ENCODE data around the gene KCNN3. TPM values are rescaled to one million over a fixed set of nuclear protein-coding genes. Genes with fewer than 3 reads are reported as not detected.
A peak's percentile ranks its signal among the peaks of the same experiment; 100 is the strongest.
"Not testable (repeated sequence)": the region's sequence is repeated elsewhere in the genome, so short reads cannot be mapped to it uniquely, and the experiment has no call there.

KCNN3 gene
- total RNA-seq, 1 donor from 2014 or later, result 0.36 TPM

DNA sequence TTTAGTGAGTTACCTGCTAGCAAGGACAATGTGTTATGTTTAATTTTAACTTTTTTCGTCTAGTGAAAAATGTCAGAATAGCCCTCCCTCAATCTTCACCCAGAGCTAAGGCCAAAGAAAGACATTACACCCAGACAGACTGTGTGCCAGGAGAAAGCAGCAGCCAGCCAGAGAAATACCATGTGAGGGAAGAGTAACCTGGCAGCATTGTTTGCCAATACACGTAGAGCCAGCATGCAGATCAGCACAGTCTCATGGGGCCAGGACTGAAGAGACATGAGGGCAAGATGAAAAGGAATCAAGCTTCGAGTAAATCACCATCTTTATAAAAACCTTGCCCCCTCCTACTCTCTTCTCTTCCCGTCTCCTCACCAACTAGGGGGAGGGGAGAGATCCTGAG lies 173.6 kb downstream of the KCNN3 start:
- Mint-ChIP-seq H3K36me3 (ENCODE audit: low read depth) (no peaks in the 10 kb centered on the region), H3K9me3 (no peaks in the 10 kb centered on the region), H3K27ac (no peak overlapping the region), H3K4me3 (no peak overlapping the region), H3K27me3 (ENCODE audit: insufficient read depth) (peaks cover 28% of the 10 kb centered on the region), H3K4me1 (ENCODE audit: low read depth) (peaks cover 6% of the 10 kb centered on the region)
- intact Hi-C loops (cut with micrococcal nuclease), result loop anchor here (10.0 kb wide), 1 partner anchor 48 kb away; no protein-coding TSS in a partner anchor
- DNase-seq (ENCODE audit: low spot score), result no peak

DNA sequence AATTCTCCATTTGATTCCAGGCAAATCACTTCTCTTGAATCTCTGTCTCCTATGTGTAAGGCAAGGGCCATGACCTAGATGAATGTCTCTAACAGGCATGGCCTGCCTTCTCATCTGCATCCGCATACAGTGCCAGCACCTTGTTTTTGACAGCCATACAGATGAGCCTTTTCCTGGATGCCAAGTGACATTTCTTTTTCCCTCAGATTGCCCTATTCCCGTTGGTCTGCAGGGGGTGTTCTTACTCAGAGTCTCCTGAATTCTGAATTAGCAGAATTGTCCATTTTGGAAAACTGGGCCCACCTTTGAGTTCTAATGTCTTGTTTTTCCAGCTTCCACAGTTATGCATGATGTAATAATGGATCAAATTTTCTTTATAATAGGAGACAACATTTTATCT lies 174.1 kb downstream of the KCNN3 start:
- Mint-ChIP-seq H3K9me3 (no peaks in the 10 kb centered on the region), H3K27me3 (ENCODE audit: insufficient read depth) (peaks cover 28% of the 10 kb centered on the region), H3K4me3 (no peak overlapping the region), H3K36me3 (ENCODE audit: low read depth) (no peaks in the 10 kb centered on the region), H3K27ac (no peak overlapping the region), H3K4me1 (ENCODE audit: low read depth) (peaks cover 6% of the 10 kb centered on the region)
- DNase-seq (ENCODE audit: low spot score), result no peak
- intact Hi-C loops (cut with micrococcal nuclease), result loop anchor here (10.0 kb wide), 1 partner anchor 49 kb away; no protein-coding TSS in a partner anchor

DNA sequence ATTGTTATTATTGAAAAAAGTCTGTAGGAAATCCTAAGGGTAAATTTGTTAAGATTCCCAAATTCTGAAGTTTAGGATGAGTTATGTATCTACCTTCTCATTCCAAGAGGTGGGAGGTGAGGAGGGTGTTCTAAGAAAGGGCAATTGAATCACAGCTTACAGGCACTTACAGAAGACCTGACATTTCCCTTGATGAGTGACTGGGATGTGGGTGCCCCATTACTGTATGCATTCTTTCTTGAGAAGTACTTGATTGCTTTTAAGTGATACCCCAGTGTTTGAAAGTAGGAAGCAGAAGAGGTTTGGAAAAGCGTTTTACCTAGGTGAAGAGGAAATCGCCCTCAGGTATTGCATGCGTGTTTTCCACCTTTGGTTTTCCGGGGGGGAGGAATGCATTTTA lies 175.1 kb downstream of the KCNN3 start:
- Mint-ChIP-seq H3K4me1 (ENCODE audit: low read depth) (peaks cover 6% of the 10 kb centered on the region), H3K36me3 (ENCODE audit: low read depth) (no peaks in the 10 kb centered on the region), H3K4me3 (no peak overlapping the region), H3K27ac (no peak overlapping the region), H3K9me3 (no peaks in the 10 kb centered on the region), H3K27me3 (ENCODE audit: insufficient read depth) (peaks cover 31% of the 10 kb centered on the region)
- intact Hi-C loops (cut with micrococcal nuclease), result loop anchor here (10.0 kb wide), 1 partner anchor 50 kb away; no protein-coding TSS in a partner anchor
- DNase-seq (ENCODE audit: low spot score), result no peak

DNA sequence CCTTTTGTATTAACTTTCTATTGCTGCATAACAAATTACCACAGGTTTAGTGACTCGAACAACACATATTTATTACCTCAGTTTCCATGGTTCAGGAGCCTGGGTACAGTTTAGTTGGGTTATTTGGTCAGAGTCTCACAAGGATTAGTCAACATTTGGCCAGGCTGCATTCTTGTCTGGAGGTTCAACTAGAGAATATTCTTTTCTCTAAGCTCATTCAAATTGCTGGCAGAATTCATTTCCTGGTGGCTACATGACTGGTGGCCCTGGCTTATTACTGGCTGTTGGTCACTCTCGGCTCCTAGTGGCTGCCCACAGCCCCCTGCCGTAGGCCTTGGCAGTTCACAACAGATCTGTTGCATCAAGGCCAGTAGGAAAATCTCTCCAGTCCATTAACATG lies 181.0 kb downstream of the KCNN3 start:
- H3K9me3 Mint-ChIP-seq, result no peaks in the 10 kb centered on the region
- no peak overlapping the region for H3K4me3 Mint-ChIP-seq
- no peaks in the 10 kb centered on the region for H3K4me1 Mint-ChIP-seq (ENCODE audit: low read depth)
- intact Hi-C loops (cut with micrococcal nuclease), result no loop called here
- H3K36me3 Mint-ChIP-seq (ENCODE audit: low read depth), result no peaks in the 10 kb centered on the region
- H3K27ac Mint-ChIP-seq, result no peak overlapping the region
- peaks cover 32% of the 10 kb centered on the region for H3K27me3 Mint-ChIP-seq (ENCODE audit: insufficient read depth)
- DNase-seq (ENCODE audit: low spot score), result no peak

DNA sequence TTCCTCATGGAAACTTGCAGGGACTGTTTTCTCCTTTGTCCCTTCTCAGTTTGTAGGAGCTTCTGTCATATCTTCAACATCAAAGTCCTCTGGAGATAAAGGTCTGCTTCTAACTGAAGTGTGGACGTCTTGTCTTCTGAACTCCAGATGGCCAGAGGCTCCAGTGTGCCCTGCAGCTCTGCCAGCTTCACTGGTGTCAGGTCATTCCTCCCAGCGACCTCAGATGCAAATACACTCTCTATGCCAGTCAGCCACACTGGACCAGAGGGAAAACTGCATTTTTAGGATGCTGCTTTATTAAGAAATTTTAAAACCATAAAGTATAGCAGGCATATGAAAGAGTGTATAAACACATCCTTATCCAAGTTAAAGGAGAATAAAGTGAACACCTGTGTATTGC lies 183.6 kb downstream of the KCNN3 start:
- peaks cover 7% of the 10 kb centered on the region for H3K4me1 Mint-ChIP-seq (ENCODE audit: low read depth)
- H3K27me3 Mint-ChIP-seq (ENCODE audit: insufficient read depth), result peaks cover 24% of the 10 kb centered on the region
- H3K36me3 Mint-ChIP-seq (ENCODE audit: low read depth), result no peaks in the 10 kb centered on the region
- DNase-seq (ENCODE audit: low spot score), result no peak
- intact Hi-C loops (cut with micrococcal nuclease), result no loop called here
- no peak overlapping the region for H3K4me3 Mint-ChIP-seq
- H3K9me3 Mint-ChIP-seq, result no peaks in the 10 kb centered on the region
- H3K27ac Mint-ChIP-seq, result no peak overlapping the region

DNA sequence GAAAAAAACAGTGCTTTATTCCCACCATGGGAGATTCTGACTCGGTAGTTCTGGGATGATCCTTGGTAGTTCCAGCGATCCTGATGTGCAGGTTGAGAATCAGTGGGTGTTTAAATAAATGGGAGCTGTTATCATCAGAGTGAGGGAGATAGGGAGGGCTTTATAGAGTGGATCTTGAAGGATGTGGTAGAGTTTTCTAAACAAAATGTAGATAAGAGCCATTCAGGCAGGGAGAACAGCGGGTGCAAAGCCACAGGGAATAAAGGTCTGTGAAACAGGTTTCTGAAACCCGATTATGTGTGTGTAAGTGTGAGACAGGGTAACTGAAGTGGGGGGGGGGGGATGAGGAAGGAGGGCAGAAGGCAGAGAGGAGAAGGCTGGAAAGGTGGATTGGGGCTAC lies 186.3 kb downstream of the KCNN3 start:
- Mint-ChIP-seq H3K27me3 (ENCODE audit: insufficient read depth) (peaks cover 19% of the 10 kb centered on the region), H3K4me3 (no peak overlapping the region), H3K27ac (no peak overlapping the region), H3K9me3 (peaks cover 5% of the 10 kb centered on the region), H3K36me3 (ENCODE audit: low read depth) (peaks cover 2% of the 10 kb centered on the region), H3K4me1 (ENCODE audit: low read depth) (peaks cover 7% of the 10 kb centered on the region)
- intact Hi-C loops (cut with micrococcal nuclease), result no loop called here
- no peak for DNase-seq (ENCODE audit: low spot score)

DNA sequence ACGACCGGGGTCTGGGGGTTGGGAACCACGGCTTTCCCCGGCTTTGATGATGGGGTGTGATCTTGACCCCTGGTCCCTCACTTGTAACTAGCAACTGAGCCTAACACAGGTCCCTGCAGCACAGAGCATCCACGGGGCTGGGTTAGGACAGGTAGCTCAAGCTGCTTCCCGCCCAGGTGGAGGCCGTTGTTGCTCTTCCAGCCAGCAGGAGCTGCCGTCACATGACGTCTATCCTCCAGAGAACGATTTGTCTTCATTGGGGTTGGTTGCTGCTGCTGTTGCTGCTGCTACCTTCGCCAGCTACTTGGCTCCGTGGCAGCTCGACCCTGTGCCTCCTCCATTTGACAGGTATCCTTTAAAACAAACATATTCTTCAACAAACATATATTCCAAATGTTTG lies 187.8 kb downstream of the KCNN3 start:
- H3K36me3 Mint-ChIP-seq (ENCODE audit: low read depth), result peaks cover 3% of the 10 kb centered on the region
- peaks cover 17% of the 10 kb centered on the region for H3K27me3 Mint-ChIP-seq (ENCODE audit: insufficient read depth)
- no peak overlapping the region for H3K4me3 Mint-ChIP-seq
- intact Hi-C loops (cut with micrococcal nuclease), result no loop called here
- H3K4me1 Mint-ChIP-seq (ENCODE audit: low read depth), result peaks cover 7% of the 10 kb centered on the region
- peaks cover 5% of the 10 kb centered on the region for H3K9me3 Mint-ChIP-seq
- no peak overlapping the region for H3K27ac Mint-ChIP-seq
- no peak for DNase-seq (ENCODE audit: low spot score)

DNA sequence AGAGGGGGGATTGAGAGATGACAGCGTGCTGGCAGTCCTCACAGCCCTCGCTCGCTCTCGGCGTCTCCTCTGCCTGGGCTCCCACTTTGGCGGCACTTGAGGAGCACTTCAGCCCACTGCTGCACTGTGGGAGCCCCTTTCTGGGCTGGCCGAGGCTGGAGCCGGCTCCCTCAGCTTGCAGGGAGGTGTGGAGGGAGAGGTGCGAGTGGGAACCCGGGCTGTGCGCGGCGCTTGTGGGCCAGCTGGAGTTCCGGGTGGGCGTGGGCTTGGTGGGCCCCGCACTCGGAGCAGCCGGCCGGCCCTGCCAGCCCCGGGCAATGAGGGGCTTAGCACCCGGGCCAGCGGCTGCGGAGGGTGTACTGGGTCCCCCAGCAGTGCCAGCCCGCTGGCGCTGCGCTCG lies 192.2 kb downstream of the KCNN3 start:
- not testable (repeated sequence) for H3K4me1 Mint-ChIP-seq (ENCODE audit: low read depth)

DNA sequence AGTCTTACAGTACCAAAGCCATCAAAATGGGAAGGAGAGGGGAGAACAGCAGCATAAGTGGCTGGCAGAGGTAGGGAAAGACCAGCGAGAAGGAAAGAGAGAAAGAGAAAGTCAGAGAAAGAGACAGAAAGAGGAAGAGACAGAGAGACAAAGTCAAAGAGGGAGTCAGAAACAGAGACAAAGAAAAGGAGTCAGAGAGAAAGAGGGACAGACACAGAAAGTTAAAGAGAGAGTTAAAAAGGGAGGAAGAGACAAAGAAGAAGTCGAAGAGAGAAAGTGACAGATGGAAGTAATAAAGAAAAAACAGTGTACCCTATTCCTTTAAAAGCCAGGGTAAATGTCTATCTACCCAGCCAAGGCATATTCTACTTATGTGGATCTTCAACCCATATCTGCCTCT lies 193.2 kb downstream of the KCNN3 start:
- H3K4me1 Mint-ChIP-seq (ENCODE audit: low read depth); H3K27ac Mint-ChIP-seq; H3K36me3 Mint-ChIP-seq (ENCODE audit: low read depth); H3K4me3 Mint-ChIP-seq; DNase-seq (ENCODE audit: low spot score); intact Hi-C loops (cut with micrococcal nuclease); H3K9me3 Mint-ChIP-seq; H3K27me3 Mint-ChIP-seq (ENCODE audit: insufficient read depth): not testable (repeated sequence)

More for the DNA sequence above, 192.2 kb downstream of the KCNN3 start:
- H3K9me3 Mint-ChIP-seq; DNase-seq (ENCODE audit: low spot score); H3K27me3 Mint-ChIP-seq (ENCODE audit: insufficient read depth); intact Hi-C loops (cut with micrococcal nuclease); H3K36me3 Mint-ChIP-seq (ENCODE audit: low read depth); H3K4me3 Mint-ChIP-seq; H3K27ac Mint-ChIP-seq: not testable (repeated sequence)

DNA sequence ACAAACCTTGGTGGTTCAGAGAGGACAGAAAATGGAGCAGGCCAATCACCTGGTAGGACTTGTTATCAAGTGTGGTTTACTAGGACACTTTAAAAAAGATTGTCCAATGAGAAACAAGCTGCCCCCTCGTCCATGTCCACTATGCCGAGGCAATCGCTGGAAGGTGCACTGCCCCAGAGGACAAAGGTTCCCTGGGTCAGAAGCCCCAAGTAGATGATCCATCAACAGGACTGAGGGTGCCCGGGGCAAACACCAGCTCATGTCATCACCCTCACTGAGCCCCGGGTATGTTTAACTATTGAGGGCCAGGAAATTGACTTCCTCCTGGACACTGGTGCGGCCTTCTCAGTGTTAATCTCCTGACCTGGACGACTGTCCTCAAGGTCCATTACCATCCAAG lies 195.6 kb downstream of the KCNN3 start:
- H3K36me3 Mint-ChIP-seq (ENCODE audit: low read depth); H3K27me3 Mint-ChIP-seq (ENCODE audit: insufficient read depth); H3K4me3 Mint-ChIP-seq; DNase-seq (ENCODE audit: low spot score); H3K27ac Mint-ChIP-seq; H3K9me3 Mint-ChIP-seq; intact Hi-C loops (cut with micrococcal nuclease): not testable (repeated sequence)
- peaks cover 16% of the 10 kb centered on the region for H3K4me1 Mint-ChIP-seq (ENCODE audit: low read depth)

DNA sequence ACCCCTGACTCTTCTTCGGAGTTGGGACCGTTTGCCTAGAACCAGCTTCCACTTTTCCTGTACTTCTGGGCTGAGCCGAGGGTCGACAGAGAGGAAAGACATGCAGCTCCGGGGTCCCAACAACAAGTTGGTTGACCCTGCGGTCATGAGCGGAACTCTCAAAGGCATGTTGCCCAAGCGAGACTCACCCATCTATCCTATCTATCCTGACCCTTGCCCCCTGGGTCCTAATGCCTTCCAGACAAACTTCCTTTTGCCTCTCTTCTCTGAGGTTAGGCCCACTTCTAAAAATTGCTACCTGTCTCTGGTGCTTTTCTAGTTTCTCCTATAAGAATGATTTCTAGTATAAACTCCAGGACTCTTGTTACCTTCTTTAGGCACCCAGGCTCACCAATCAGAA lies 197.8 kb downstream of the KCNN3 start:
- H3K27me3 Mint-ChIP-seq (ENCODE audit: insufficient read depth); H3K36me3 Mint-ChIP-seq (ENCODE audit: low read depth); H3K27ac Mint-ChIP-seq; H3K9me3 Mint-ChIP-seq; DNase-seq (ENCODE audit: low spot score); intact Hi-C loops (cut with micrococcal nuclease): not testable (repeated sequence)
- Mint-ChIP-seq H3K4me1 (ENCODE audit: low read depth) (peaks cover 17% of the 10 kb centered on the region), H3K4me3 (peak overlapping the region; percentile 35)

DNA sequence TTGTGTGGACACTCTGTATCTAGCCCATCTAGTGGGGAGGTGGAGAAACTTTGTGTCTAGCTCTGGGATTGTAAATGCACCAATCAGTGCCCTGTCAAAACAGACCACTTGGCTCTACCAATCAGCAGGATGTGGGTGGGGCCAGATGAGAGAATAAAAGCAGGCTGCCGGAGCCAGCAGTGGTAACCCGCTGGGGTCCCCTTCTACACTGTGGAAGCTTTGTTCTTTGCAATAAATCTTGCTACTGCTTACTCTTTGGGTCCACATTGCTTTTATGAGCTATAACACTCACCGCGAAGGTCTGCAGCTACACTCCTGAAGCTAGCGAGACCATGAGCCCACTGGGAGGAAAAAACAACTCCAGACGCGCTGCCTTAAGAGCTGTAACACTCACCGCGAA lies 198.7 kb downstream of the KCNN3 start:
- Mint-ChIP-seq H3K4me3 (peak overlapping the region; percentile 72), H3K4me1 (ENCODE audit: low read depth) (peaks cover 17% of the 10 kb centered on the region)
- H3K27ac Mint-ChIP-seq; intact Hi-C loops (cut with micrococcal nuclease); H3K36me3 Mint-ChIP-seq (ENCODE audit: low read depth); H3K9me3 Mint-ChIP-seq; H3K27me3 Mint-ChIP-seq (ENCODE audit: insufficient read depth); DNase-seq (ENCODE audit: low spot score): not testable (repeated sequence)

DNA sequence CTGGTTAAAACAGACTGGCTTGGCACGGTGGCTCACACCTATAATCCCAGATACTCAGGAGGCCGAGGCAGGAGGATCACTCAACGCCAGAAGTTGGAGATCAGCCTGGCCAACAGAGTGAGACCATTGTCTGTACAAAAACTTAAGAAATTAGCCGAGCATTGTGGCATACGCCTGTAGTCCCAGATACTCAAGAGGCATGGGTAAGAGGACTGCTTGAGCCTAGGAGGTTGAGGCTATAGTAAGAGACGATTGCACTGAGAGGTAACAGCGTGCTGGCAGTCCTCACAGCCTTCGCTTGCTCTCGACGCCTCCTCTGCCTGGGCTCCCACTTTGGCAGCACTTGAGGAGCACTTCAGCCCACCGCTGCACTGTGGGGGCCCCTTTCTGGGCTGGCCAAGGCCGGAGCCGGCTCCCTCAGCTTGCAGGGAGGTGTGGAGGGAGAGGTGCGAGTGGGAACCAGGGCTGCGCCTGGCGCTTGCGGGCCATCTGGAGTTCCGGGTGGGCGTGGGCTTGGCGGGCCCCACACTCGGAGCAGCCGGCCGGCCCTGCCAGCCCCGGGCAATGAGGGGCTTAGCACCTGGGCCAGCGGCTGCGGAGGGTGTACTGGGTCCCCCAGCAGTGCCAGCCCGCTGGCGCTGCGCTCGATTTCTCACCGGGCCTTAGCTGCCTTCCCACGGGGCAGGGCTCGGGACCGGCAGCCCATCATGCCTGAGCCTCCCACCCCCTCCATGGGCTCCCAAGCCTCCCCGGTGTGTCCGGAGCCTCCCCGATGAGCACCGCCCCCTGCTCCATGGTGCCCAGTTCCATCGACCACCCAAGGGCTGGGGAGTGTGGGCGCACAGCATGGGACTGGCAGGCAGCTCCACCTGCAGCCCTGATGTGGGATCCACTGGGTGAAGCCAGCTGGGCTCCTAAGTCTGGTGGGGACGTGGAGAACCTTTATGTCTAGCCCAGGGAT lies 199.5 kb downstream of the KCNN3 start:
- intact Hi-C loops (cut with micrococcal nuclease); H3K9me3 Mint-ChIP-seq; H3K36me3 Mint-ChIP-seq (ENCODE audit: low read depth); H3K27me3 Mint-ChIP-seq (ENCODE audit: insufficient read depth); H3K27ac Mint-ChIP-seq; H3K4me3 Mint-ChIP-seq; DNase-seq (ENCODE audit: low spot score): not testable (repeated sequence)
- H3K4me1 Mint-ChIP-seq (ENCODE audit: low read depth), result peaks cover 17% of the 10 kb centered on the region
